K562 (cell line): ENCODE measurements around the gene FAM234A. TPM values are rescaled to one million over a fixed set of nuclear protein-coding genes. Genes with fewer than 3 reads are reported as not detected.

Experiments
- ARNT ChIP-seq, 2 experiments: fragments of 450-650 bp; IDR thresholded peaks; 2 replicates each; pipeline ENCODE4 v1.6.1; 2016; ENCODE audit warnings: mild to moderate bottlenecking in 1 of 2
- ATF7 ChIP-seq: fragments of 450-650 bp; IDR thresholded peaks from 2 replicates; pipeline ENCODE4 v1.7.1; 2014; ENCODE audit warnings: mild to moderate bottlenecking, moderate library complexity
- CCAR2 ChIP-seq: fragments of 200-400 bp; formaldehyde crosslinking; IDR thresholded peaks from 2 replicates; pipeline ENCODE4 v1.6.1; 2017; ENCODE audit warnings: mild to moderate bottlenecking, low read depth, low read length
- CEBPG ChIP-seq, 3 experiments: fragments of 200-800 bp in 1 of 3; sonication (Bioruptor generic) in 1 of 3; sonication (generic) in 1 of 3; formaldehyde crosslinking in 1 of 3; IDR thresholded peaks in 2 of 3; conservative IDR thresholded peaks in 1 of 3; 2 replicates each; pipeline versions ENCODE4 v1.6.1 to v1.8.0; 2016 to 2022; ENCODE audit warnings: missing compliant biosample characterization in 2 of 3, missing genetic modification characterization in 2 of 3, mild to moderate bottlenecking in 1 of 3, missing genetic modification reagents in 1 of 3
- DPF2 ChIP-seq: fragments of 450-650 bp; IDR thresholded peaks from 2 replicates; pipeline ENCODE4 v1.6.1; 2016
- E2F5 ChIP-seq: sonication (generic); formaldehyde crosslinking; IDR thresholded peaks from 2 replicates; pipeline ENCODE4 v1.8.0; 2022; ENCODE audit warnings: mild to moderate bottlenecking, missing genetic modification reagents
- EP300 ChIP-seq: IDR thresholded peaks from 2 replicates; pipeline ENCODE4 v1.6.1; 2012; ENCODE audit warnings: low read length, improper control_type of control experiment
- FIP1L1 ChIP-seq: fragments of 200-400 bp; formaldehyde crosslinking; IDR thresholded peaks from 2 replicates; pipeline ENCODE4 v1.6.1; 2018; ENCODE audit warnings: mild to moderate bottlenecking, low read depth, low read length; ENCODE audit not compliant: poor library complexity, severe bottlenecking
- GABPA ChIP-seq: fragments of 200-800 bp; sonication (Bioruptor generic); conservative IDR thresholded peaks from 2 replicates; pipeline ENCODE4 v1.6.1; 2016; ENCODE audit warnings: low read depth, missing genetic modification characterization, missing compliant biosample characterization
- HDAC2 ChIP-seq: fragments of 450-650 bp; IDR thresholded peaks from 2 replicates; pipeline ENCODE4 v1.6.1; 2016; ENCODE audit warnings: mild to moderate bottlenecking
- HIVEP1 ChIP-seq: fragments of 250-450 bp; sonication (Bioruptor Pico); IDR thresholded peaks from 2 replicates; pipeline ENCODE4 v1.4.0; 2020; ENCODE audit warnings: mild to moderate bottlenecking
- HNRNPLL ChIP-seq: fragments of 200-400 bp; formaldehyde crosslinking; IDR thresholded peaks from 2 replicates; pipeline ENCODE4 v1.6.1; 2017; ENCODE audit warnings: low read length, low read depth, mild to moderate bottlenecking; ENCODE audit not compliant: poor library complexity, severe bottlenecking
- MCM7 ChIP-seq, 2 experiments: fragments of 450-650 bp; IDR thresholded peaks; 2 replicates each; pipeline ENCODE4 v1.6.1; 2016 to 2018
- MTA3 ChIP-seq: fragments of 450-650 bp; formaldehyde crosslinking; IDR thresholded peaks from 2 replicates; pipeline ENCODE4 v1.6.1; 2017; ENCODE audit warnings: mild to moderate bottlenecking, borderline replicate concordance
- NFATC3 ChIP-seq: fragments of 450-650 bp; IDR thresholded peaks from 2 replicates; pipeline ENCODE4 v1.6.1; 2017; ENCODE audit warnings: mild to moderate bottlenecking
- NR2F6 ChIP-seq: fragments of 450-650 bp; formaldehyde crosslinking; IDR thresholded peaks from 2 replicates; pipeline ENCODE4 v1.4.0; 2020; ENCODE audit warnings: mild to moderate bottlenecking
- NRF1 ChIP-seq, 2 experiments: fragments of 450-650 bp; IDR thresholded peaks in 1 of 2; conservative IDR thresholded peaks in 1 of 2; 2 replicates each; pipeline ENCODE4 v1.6.1; 2014; ENCODE audit warnings: mild to moderate bottlenecking in 2 of 2
- RAD51 ChIP-seq: fragments of 450-650 bp; IDR thresholded peaks from 2 replicates; pipeline ENCODE4 v1.7.1; 2016; ENCODE audit warnings: low read depth, mild to moderate bottlenecking, borderline replicate concordance
- SAP30 ChIP-seq: fragments of 200-600 bp; sonication (generic); IDR thresholded peaks from 2 replicates; pipeline ENCODE4 v1.6.1; 2012; ENCODE audit warnings: borderline replicate concordance, low read depth, mild to moderate bottlenecking, moderate library complexity, low read length, control low read depth, inconsistent platforms; ENCODE audit not compliant: insufficient read depth, poor library complexity, severe bottlenecking
- SIX5 ChIP-seq, 2 experiments: IDR thresholded peaks; 2 replicates each; pipeline ENCODE4 v1.6.1; 2011; ENCODE audit warnings: low read length in 2 of 2, borderline replicate concordance in 1 of 2, low read depth in 1 of 2, mild to moderate bottlenecking in 1 of 2, moderate library complexity in 1 of 2; ENCODE audit not compliant: insufficient read depth in 1 of 2
- SMARCE1 ChIP-seq: fragments of 450-650 bp; IDR thresholded peaks from 2 replicates; pipeline ENCODE4 v1.7.1; 2016; ENCODE audit warnings: mild to moderate bottlenecking
- SRF ChIP-seq, 2 experiments: fragments of 250-450, 450-650 bp in 1 of 2; sonication (Bioruptor Pico) in 1 of 2; sonication (generic) in 1 of 2; formaldehyde crosslinking; IDR thresholded peaks; 2 replicates each; pipeline versions ENCODE4 v1.5.0 to v1.5.1; 2020 to 2022; ENCODE audit warnings: mild to moderate bottlenecking in 1 of 2, missing genetic modification reagents in 1 of 2
- TAF1 ChIP-seq: IDR thresholded peaks from 2 replicates; pipeline ENCODE4 v1.6.1; 2011; ENCODE audit warnings: mild to moderate bottlenecking, low read length, moderate library complexity; ENCODE audit not compliant: insufficient read depth, control insufficient read depth, severe bottlenecking; ENCODE audit errors: extremely low read depth
- TARDBP ChIP-seq: fragments of 450-650 bp; IDR thresholded peaks from 2 replicates; pipeline ENCODE4 v1.6.1; 2016
- THRB ChIP-seq: fragments of 450-650 bp; formaldehyde crosslinking; conservative IDR thresholded peaks from 2 replicates; pipeline ENCODE4 v1.4.0; 2022; ENCODE audit warnings: mild to moderate bottlenecking, missing genetic modification characterization
- ZKSCAN3 ChIP-seq: fragments of 250-450 bp; sonication (Bioruptor Pico); IDR thresholded peaks from 2 replicates; pipeline ENCODE4 v1.4.0; 2020
- ZNF12 ChIP-seq: sonication (generic); formaldehyde crosslinking; IDR thresholded peaks from 2 replicates; pipeline ENCODE4 v1.4.0; 2020; ENCODE audit warnings: mild to moderate bottlenecking, missing genetic modification reagents
- ZNF830 ChIP-seq: fragments of 250-450 bp; sonication (Bioruptor Pico); IDR thresholded peaks from 2 replicates; pipeline ENCODE4 v1.5.0; 2021; ENCODE audit warnings: mild to moderate bottlenecking
- polyA plus RNA-seq, 8 experiments: library from polyadenylated mRNA; depleted of rRNA in 4 of 8; stranded (reverse) in 5 of 8; unstranded in 3 of 8; fragments of >200 nt; fragmentation: Nextera tagmentation in 2 of 8; fragmentation: Illumina TruSeq in 1 of 8; extraction: Ambion mirVana in 2 of 8; extraction: Trizol in 1 of 8; gene quantifications; 2 replicates each; pipeline versions ENCODE4 v1.2.1 to v1.2.3, GENCODE V29; 2011 to 2014; ENCODE audit warnings: inconsistent platforms in 1 of 8, missing spikeins in 1 of 8
- total RNA-seq, 7 experiments: library from RNA; depleted of rRNA in 6 of 7; stranded (reverse); fragments of >200 nt in 6 of 7; fragmentation: Illumina TruSeq in 2 of 7; extraction: Trizol in 2 of 7; gene quantifications; 2 replicates each; pipeline versions ENCODE4 v1.2.1 to v1.2.3, GENCODE V29; 2011 to 2021; ENCODE audit warnings: low replicate concordance in 1 of 7

Gene FAM234A
- total and polyA plus RNA-seq, 9 of the 15 experiments (the other 6 are each of a cell fraction or from before 2014, with no cell fraction given): 1.0 to 47.9 (median 15.0) TPM

GRCh38 chr16:234468-235305 lies at the start of gene FAM234A (continued):
- TF ChIP-seq FIP1L1 (peak; percentile 48), SRF (CRISPR knock-in tag; IDR thresholded peaks at IDR 0.05) (0 out of 4 replicates have a peak, but pooled peaks of 1 of the 2 experiments have one; percentile 11), ZKSCAN3 (no peak), EP300 (no peak), TARDBP (peak; percentile 77), SIX5 (IDR thresholded peaks at IDR 0.05; ENCODE audit: borderline replicate concordance in 1 of 2, insufficient read depth in 1 of 2, low read depth in 1 of 2, low read length in 2 of 2) (no peak), NFATC3 (no peak), MCM7 (IDR thresholded peaks at IDR 0.05) (no peak), NRF1 (conservative IDR thresholded peaks at IDR 0.05 in 1 of 2, IDR thresholded peaks at IDR 0.05 in 1 of 2) (peak; percentile 86 to 87), HIVEP1 (no peak), NR2F6 (CRISPR knock-in tag) (no peak), ARNT (IDR thresholded peaks at IDR 0.05) (peak in 1 of 2 experiments; percentile 24; a peak in 1 of 4 replicates), THRB (CRISPR knock-in tag) (0 out of 2 replicates have a peak, but pooled peaks have one; percentile 71), GABPA (tag) (peak; percentile 98), E2F5 (CRISPR knock-in tag) (no peak), RAD51 (no peak), MTA3 (no peak), ZNF830 (CRISPR knock-in tag) (no peak), TAF1 (peak; percentile 74), ATF7 (peak; percentile 86), HNRNPLL (peak; percentile 57), SMARCE1 (peak; percentile 54; the same call in 1 of the 2 replicates), SAP30 (peak; percentile 71), CEBPG (CRISPR knock-in tag; IDR thresholded peaks at IDR 0.05) (peak; percentile 76), CEBPG (tag; conservative IDR thresholded peaks at IDR 0.05 in 1 of 2, IDR thresholded peaks at IDR 0.05 in 1 of 2) (peak; percentile 47 to 66), CCAR2 (no peak), HDAC2 (peak; percentile 91), ZNF12 (peak; percentile 23; the same call in 1 of the 2 replicates), DPF2 (peak; percentile 72; the same call in 1 of the 2 replicates)
